ENCODE data around the gene LGALS3. TPM values are rescaled to one million over a fixed set of nuclear protein-coding genes. Genes with fewer than 3 reads are reported as not detected.

Gene LGALS3
- total RNA-seq, 1 experiment from 2014 or later = not detected

- peaks cover 40% of the 10 kb centered on the region for H3K79me2 ChIP-seq (ENCODE audit: low read length)
- peaks cover 14% of the 10 kb centered on the region; the same call in 1 of the 2 replicates for H3K36me3 ChIP-seq (ENCODE audit: insufficient read depth, low read length)
- no peaks in the 10 kb centered on the region for H3K9me3 ChIP-seq (ENCODE audit: low read length)
- DNase-seq = no peak
- no peaks in the 10 kb centered on the region for H3K9me2 ChIP-seq (replicated peaks; ENCODE audit: insufficient read depth, low read length)
- H3K4me2 ChIP-seq (ENCODE audit: low read depth, low read length, poor library complexity, severe bottlenecking) = peak overlapping the region; percentile 90
- peak overlapping the region; percentile 60 for H3K9ac ChIP-seq (ENCODE audit: low read length)
- H3K4me1 ChIP-seq (ENCODE audit: low read length) = peaks cover 25% of the 10 kb centered on the region
- no peaks in the 10 kb centered on the region for H3K27me3 ChIP-seq (ENCODE audit: low read length)
- peak overlapping the region; percentile 80 for H3K4me3 ChIP-seq (ENCODE audit: low read length)
- peak overlapping the region; percentile 84 for H2AFZ ChIP-seq (ENCODE audit: low read length)
- no peaks in the 10 kb centered on the region for H4K20me1 ChIP-seq (ENCODE audit: insufficient read depth, low read depth, low read length)
- no peak overlapping the region for H3K27ac ChIP-seq (ENCODE audit: low read length)
Observed at GRCh38 chr14:55192054-55192621, 63.1 kb downstream of the LGALS3 start.

- H3K36me3 ChIP-seq (ENCODE audit: insufficient read depth, low read length) = no peaks in the 10 kb centered on the region
- no peaks in the 10 kb centered on the region for H3K9me3 ChIP-seq (ENCODE audit: low read length)
- no peak overlapping the region for H3K9ac ChIP-seq (ENCODE audit: low read length)
- no peak overlapping the region for H3K27ac ChIP-seq (ENCODE audit: low read length)
- H3K4me1 ChIP-seq (ENCODE audit: low read length) = peaks cover 15% of the 10 kb centered on the region
- H3K4me2 ChIP-seq (ENCODE audit: low read depth, low read length, poor library complexity, severe bottlenecking) = no peak overlapping the region
- H3K9me2 ChIP-seq (replicated peaks; ENCODE audit: insufficient read depth, low read length) = no peaks in the 10 kb centered on the region
- H3K27me3 ChIP-seq (ENCODE audit: low read length) = no peaks in the 10 kb centered on the region
- H3K79me2 ChIP-seq (ENCODE audit: low read length) = peaks cover 16% of the 10 kb centered on the region
- H4K20me1 ChIP-seq (ENCODE audit: insufficient read depth, low read depth, low read length) = no peaks in the 10 kb centered on the region
- H2AFZ ChIP-seq (ENCODE audit: low read length) = no peak overlapping the region
- DNase-seq = no peak
- H3K4me3 ChIP-seq (ENCODE audit: low read length) = no peak overlapping the region
Observed at GRCh38 chr14:55194656-55195355, 65.8 kb downstream of the LGALS3 start.

Other genes starting within 250 kb of the LGALS3 start
- gene GCH1, start 226.4 kb upstream of the LGALS3 start, total RNA-seq (2014; rRNA removed; shearing (Covaris generic); ENCODE audit: low replicate concordance) = 136 and 174 TPM in 2 replicates
- gene WDHD1, start 102.2 kb upstream of the LGALS3 start, total RNA-seq (2014; rRNA removed; shearing (Covaris generic); ENCODE audit: low replicate concordance) = 14.0 and 31.2 TPM in 2 replicates
- 20.2 and 50.3 TPM in 2 replicates for gene SOCS4, start 102.0 kb upstream of the LGALS3 start, total RNA-seq (2014; rRNA removed; shearing (Covaris generic); ENCODE audit: low replicate concordance)
- gene MAPK1IP1L, start 77.6 kb upstream of the LGALS3 start, total RNA-seq (2014; rRNA removed; shearing (Covaris generic); ENCODE audit: low replicate concordance) = 31.8 and 111 TPM in 2 replicates
- gene DLGAP5, start 62.3 kb downstream of the LGALS3 start, total RNA-seq (2014; rRNA removed; shearing (Covaris generic); ENCODE audit: low replicate concordance) = 24.0 and 42.4 TPM in 2 replicates
- 59.0 and 62.3 TPM in 2 replicates for gene FBXO34, start 142.2 kb downstream of the LGALS3 start, total RNA-seq (2014; rRNA removed; shearing (Covaris generic); ENCODE audit: low replicate concordance)

All from Karpas-422 (cell line).